ENCODE measurements around the gene CCR6. TPM values are rescaled to one million over a fixed set of nuclear protein-coding genes. Genes with fewer than 3 reads are reported as not detected.
A peak's percentile ranks its signal among the peaks of the same experiment; 100 is the strongest.

Gene CCR6
- total RNA-seq, 2 donors from 2014 or later: 0.49 to 0.53 TPM

DNA sequence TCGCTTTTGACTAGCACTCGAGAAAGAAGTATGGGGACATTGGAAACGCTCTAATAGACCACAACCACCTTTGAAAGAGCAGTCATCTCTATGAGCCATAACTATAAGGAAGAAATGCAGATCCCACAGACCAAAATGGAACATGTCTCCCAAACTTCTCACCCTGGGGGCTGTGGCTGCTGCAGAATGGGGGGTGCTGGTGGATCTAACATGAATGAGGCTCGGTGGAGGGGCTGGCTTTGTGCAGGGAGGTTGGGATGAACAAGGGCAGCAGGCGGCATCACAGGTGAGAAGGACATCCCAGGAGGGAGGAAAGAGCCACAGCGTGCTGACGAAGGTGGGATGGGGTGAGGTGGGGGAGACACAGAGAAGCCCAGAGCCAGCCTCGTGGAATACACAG is 10.5 kb upstream of the CCR6 start:
- Histone ChIP-seq H3K9ac (ENCODE audit: low read depth in 2 of 2, low read length in 2 of 2) (no peak overlapping the region), H3K4me1 (no peaks in the 10 kb centered on the region), H3K9me3 (no peaks in the 10 kb centered on the region), H3K27ac (peak overlapping the region; percentile 28), H3K36me3 (no peaks in the 10 kb centered on the region), H3K4me3 (no peak overlapping the region), H3K27me3 (no peaks in the 10 kb centered on the region)
- DNase-seq: no peak
- intact Hi-C loops (cut with DNase I): no loop called here
- TF ChIP-seq, protein P1, sequence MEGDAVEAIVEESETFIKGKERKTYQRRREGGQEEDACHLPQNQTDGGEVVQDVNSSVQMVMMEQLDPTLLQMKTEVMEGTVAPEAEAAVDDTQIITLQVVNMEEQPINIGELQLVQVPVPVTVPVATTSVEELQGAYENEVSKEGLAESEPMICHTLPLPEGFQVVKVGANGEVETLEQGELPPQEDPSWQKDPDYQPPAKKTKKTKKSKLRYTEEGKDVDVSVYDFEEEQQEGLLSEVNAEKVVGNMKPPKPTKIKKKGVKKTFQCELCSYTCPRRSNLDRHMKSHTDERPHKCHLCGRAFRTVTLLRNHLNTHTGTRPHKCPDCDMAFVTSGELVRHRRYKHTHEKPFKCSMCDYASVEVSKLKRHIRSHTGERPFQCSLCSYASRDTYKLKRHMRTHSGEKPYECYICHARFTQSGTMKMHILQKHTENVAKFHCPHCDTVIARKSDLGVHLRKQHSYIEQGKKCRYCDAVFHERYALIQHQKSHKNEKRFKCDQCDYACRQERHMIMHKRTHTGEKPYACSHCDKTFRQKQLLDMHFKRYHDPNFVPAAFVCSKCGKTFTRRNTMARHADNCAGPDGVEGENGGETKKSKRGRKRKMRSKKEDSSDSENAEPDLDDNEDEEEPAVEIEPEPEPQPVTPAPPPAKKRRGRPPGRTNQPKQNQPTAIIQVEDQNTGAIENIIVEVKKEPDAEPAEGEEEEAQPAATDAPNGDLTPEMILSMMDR (IDR thresholded peaks at IDR 0.05): no peak

DNA sequence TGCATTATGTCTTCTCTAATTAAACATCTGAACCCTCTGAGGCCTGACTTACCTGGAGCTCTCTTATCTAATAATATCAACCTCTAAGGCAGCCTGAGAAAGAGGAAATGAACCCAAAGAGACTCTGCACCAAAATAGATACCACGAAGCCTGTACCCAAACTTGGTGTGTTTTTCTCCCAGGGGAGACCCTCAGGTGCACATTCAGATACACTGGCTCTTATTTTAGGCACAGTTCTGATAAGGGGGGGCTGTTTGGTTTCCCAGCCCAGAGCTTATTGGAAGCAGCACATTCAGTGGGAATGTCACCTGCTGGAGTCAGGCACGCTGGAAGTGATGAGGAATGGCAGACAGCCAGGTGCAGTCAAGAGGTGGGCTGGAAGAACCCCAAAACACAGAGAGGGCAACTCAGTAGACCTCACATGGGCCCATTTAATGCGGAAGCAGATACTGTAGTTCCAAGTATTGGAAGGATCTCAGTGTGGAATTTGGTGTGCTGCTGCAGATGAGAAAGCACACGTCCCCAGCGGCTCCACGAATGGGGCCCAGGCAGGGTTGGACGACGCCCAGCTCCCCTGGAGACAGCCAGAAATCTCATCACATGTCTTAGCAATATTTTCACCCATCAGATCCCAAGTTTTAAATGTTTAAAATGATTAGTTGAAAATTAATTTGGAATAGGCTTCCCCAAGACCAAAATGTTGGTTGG is 9.7 kb upstream of the CCR6 start:
- TF ChIP-seq, protein P1 (IDR thresholded peaks at IDR 0.05): no peak
- H3K27me3 ChIP-seq: no peaks in the 10 kb centered on the region
- H3K4me3 ChIP-seq: no peak overlapping the region
- intact Hi-C loops (cut with DNase I): no loop called here
- no peaks in the 10 kb centered on the region for H3K4me1 ChIP-seq
- no peak overlapping the region for H3K9ac ChIP-seq (ENCODE audit: low read depth in 2 of 2, low read length in 2 of 2)
- H3K9me3 ChIP-seq: no peaks in the 10 kb centered on the region
- H3K27ac ChIP-seq: no peak overlapping the region
- H3K36me3 ChIP-seq: no peaks in the 10 kb centered on the region
- no peak for DNase-seq

DNA sequence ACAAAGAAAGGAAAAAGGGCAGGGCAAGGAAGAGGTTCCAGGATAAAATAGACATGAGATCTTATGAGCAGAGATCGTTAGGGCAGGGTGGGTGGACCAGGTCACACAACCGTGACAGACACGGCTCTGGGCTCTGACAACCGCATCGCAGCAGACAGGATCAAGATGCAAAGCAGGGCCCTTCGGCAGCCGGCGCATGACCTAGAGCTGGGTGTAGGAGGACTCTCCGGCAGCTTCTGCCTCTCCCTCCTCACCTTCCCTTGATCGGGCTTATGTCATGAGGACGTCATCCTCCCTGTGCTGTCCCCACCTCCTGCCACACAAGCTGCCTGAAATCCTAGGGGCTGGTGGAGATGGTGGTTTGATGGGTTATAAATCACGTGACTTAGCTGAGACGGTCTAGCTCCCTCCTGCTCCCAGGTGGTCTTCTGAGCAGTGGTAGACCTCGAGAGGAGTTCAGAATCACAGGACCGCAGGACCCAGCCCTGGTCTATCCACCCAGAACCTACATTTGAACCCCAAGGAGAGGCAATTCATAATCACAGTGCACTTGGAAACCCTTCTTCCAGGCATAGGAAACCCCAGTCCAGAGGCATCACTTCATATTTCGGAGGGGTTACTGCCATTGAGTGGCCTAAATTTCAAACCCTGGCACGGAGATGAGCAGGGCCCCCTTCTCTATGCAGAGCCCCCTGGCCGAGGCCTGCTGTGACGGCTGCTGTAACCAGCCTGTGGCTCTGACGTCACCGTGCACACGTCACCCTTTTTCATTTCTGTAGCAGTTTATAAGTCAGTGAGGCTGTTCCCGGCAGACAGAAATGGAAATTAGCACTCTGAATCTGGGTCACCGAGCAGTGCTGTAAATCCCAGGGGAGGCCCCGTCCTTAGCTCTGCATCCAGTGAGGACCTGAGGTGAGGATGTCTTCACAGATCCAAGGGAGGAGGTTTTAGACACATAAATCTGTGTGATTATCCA is 8.7 kb upstream of the CCR6 start:
- intact Hi-C loops (cut with DNase I): no loop called here
- H3K27me3 ChIP-seq: no peaks in the 10 kb centered on the region
- H3K9me3 ChIP-seq: no peaks in the 10 kb centered on the region
- no peak overlapping the region for H3K27ac ChIP-seq
- no peak overlapping the region for H3K9ac ChIP-seq (ENCODE audit: low read depth in 2 of 2, low read length in 2 of 2)
- no peak for DNase-seq
- TF ChIP-seq, protein P1 (IDR thresholded peaks at IDR 0.05): no peak
- no peaks in the 10 kb centered on the region for H3K36me3 ChIP-seq
- H3K4me3 ChIP-seq: no peak overlapping the region
- H3K4me1 ChIP-seq: no peaks in the 10 kb centered on the region

DNA sequence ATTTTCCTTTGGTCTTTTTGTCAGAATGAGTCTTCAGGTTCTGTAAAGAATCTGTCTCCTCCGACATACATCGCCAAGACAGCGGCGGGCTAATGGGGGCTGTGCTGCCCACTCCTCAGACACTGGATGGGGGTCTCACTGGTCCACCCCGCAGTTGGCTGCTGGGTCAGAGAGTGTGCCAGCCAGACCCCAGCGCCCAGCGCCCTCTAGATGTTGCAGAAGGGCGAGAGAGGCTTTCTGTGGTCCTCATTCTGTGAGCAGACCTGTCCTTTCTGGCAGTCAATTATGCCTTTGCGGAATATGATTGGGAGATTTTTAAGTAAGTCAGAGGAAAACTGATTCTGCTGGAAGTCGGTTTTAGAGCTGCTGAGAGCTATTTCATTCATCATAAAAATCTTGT is 7.8 kb upstream of the CCR6 start:
- DNase-seq: no peak
- TF ChIP-seq, protein P1 (IDR thresholded peaks at IDR 0.05): no peak
- H3K9me3 ChIP-seq: no peaks in the 10 kb centered on the region
- no peaks in the 10 kb centered on the region for H3K4me1 ChIP-seq
- no peak overlapping the region for H3K9ac ChIP-seq (ENCODE audit: low read depth in 2 of 2, low read length in 2 of 2)
- intact Hi-C loops (cut with DNase I): no loop called here
- no peak overlapping the region for H3K4me3 ChIP-seq
- H3K36me3 ChIP-seq: no peaks in the 10 kb centered on the region
- H3K27ac ChIP-seq: no peak overlapping the region
- no peaks in the 10 kb centered on the region for H3K27me3 ChIP-seq

DNA sequence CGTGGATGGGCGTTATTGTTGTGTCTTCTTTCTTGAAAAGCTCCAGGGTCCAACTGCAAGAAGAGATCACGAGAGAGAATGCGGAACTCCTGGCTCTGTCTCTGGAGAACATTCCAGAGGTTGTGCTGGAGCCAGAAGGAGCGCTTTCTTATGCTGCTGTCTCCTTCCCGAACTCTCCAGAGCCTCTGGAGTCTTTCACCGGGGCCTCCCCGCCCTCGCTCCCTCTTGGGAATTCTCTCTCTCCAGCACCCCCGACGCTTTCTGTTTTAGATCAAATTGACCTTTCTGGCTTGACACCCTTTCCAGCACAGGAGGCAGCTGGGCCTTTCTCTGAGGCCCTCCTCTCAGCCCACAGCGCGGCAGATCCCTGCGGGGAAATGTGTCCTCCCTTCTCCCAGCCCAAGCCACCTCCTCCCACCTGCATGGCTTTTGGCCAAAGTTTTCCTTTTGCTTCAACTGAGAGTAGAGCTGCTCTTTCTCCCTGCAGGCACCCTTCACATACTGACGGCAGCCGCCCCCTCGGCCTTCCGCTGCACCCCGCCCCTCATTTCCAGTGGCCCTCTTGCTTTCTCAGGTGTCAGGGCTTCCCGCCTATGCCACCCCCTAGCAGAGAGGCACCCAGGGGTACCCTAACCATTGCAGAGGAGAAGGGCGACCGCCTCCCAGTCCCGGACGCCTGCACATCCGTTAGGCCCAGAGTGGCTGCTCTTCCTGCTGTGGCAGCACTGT is 6.6 kb upstream of the CCR6 start:
- no peak for DNase-seq
- Histone ChIP-seq H3K4me3 (no peak overlapping the region), H3K27me3 (no peaks in the 10 kb centered on the region), H3K36me3 (no peaks in the 10 kb centered on the region), H3K27ac (no peak overlapping the region), H3K4me1 (no peaks in the 10 kb centered on the region), H3K9ac (ENCODE audit: low read depth in 2 of 2, low read length in 2 of 2) (no peak overlapping the region), H3K9me3 (no peaks in the 10 kb centered on the region)
- TF ChIP-seq, protein P1 (IDR thresholded peaks at IDR 0.05): no peak
- intact Hi-C loops (cut with DNase I): no loop called here
